Measurements from ENCODE around the gene MMP11.

- TF ChIP-seq, protein P1, sequence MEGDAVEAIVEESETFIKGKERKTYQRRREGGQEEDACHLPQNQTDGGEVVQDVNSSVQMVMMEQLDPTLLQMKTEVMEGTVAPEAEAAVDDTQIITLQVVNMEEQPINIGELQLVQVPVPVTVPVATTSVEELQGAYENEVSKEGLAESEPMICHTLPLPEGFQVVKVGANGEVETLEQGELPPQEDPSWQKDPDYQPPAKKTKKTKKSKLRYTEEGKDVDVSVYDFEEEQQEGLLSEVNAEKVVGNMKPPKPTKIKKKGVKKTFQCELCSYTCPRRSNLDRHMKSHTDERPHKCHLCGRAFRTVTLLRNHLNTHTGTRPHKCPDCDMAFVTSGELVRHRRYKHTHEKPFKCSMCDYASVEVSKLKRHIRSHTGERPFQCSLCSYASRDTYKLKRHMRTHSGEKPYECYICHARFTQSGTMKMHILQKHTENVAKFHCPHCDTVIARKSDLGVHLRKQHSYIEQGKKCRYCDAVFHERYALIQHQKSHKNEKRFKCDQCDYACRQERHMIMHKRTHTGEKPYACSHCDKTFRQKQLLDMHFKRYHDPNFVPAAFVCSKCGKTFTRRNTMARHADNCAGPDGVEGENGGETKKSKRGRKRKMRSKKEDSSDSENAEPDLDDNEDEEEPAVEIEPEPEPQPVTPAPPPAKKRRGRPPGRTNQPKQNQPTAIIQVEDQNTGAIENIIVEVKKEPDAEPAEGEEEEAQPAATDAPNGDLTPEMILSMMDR (conservative IDR thresholded peaks at IDR 0.05): no peak
- no peak for TF ChIP-seq ZFX (IDR thresholded peaks at IDR 0.05)
These were observed 54.1 kb downstream of the MMP11 start for GRCh38 chr22:23826510-23827350.

All from C4-2B (cell line).